Endodermal cell (in vitro differentiated cells): ENCODE measurements around the gene PFKFB2. TPM values are rescaled to one million over a fixed set of nuclear protein-coding genes. Genes with fewer than 3 reads are reported as not detected.

Source experiments
- DNase-seq: peaks from one replicate; pipeline ENCODE4 v3.0.0-alpha.2; 2017
- H3K27ac ChIP-seq: 2 replicates; pipeline ENCODE4 v1.5.1; 2013; ENCODE audit warnings: mild to moderate bottlenecking, low read depth, low read length, moderate library complexity
- H3K27me3 ChIP-seq: 2 replicates; pipeline ENCODE4 v1.6.1; 2013; ENCODE audit warnings: mild to moderate bottlenecking, low read length, moderate library complexity; ENCODE audit not compliant: insufficient read depth, control insufficient read depth, poor library complexity, severe bottlenecking
- H3K36me3 ChIP-seq: 2 replicates; pipeline ENCODE4 v1.7.0; 2013; ENCODE audit warnings: mild to moderate bottlenecking, low read length, moderate library complexity; ENCODE audit not compliant: control insufficient read depth, insufficient read depth
- H3K4me1 ChIP-seq: one replicate; pipeline ENCODE4 v1.7.0; 2013; ENCODE audit warnings: low read length; ENCODE audit not compliant: control insufficient read depth, insufficient read depth
- H3K4me3 ChIP-seq: 2 replicates; pipeline ENCODE4 v1.5.1; 2013; ENCODE audit warnings: mild to moderate bottlenecking, low read length, moderate library complexity
- H3K9ac ChIP-seq: 2 replicates; pipeline ENCODE4 v1.6.1; 2013; ENCODE audit warnings: mild to moderate bottlenecking, low read length, moderate library complexity; ENCODE audit not compliant: poor library complexity, severe bottlenecking; ENCODE audit errors: extremely low read depth
- H3K9me3 ChIP-seq: 2 replicates; pipeline ENCODE4 v1.6.1; 2013; ENCODE audit warnings: mild to moderate bottlenecking, low read length, moderate library complexity; ENCODE audit not compliant: control insufficient read depth
- H3K27ac Mint-ChIP-seq: 2 replicates; pipeline ENCODE4 v1.8.0; 2020; ENCODE audit warnings: mixed read lengths
- H3K27me3 Mint-ChIP-seq: 2 replicates; pipeline ENCODE4 v1.8.0; 2021; ENCODE audit warnings: mild to moderate bottlenecking, mixed read lengths; ENCODE audit not compliant: insufficient read depth
- H3K36me3 Mint-ChIP-seq: 2 replicates; pipeline ENCODE4 v1.8.0; 2020; ENCODE audit warnings: low read depth, mixed read lengths
- H3K4me1 Mint-ChIP-seq: 2 replicates; pipeline ENCODE4 v1.8.0; 2020; ENCODE audit warnings: mixed read lengths
- H3K4me3 Mint-ChIP-seq: 2 replicates; pipeline ENCODE4 v1.8.0; 2020; ENCODE audit warnings: mild to moderate bottlenecking, moderate library complexity, mixed read lengths
- H3K9me3 Mint-ChIP-seq: 2 replicates; pipeline ENCODE4 v1.8.0; 2020; ENCODE audit warnings: mild to moderate bottlenecking, mixed read lengths
- WGBS, 2 experiments: methylation state at CpG; one replicate each; pipeline versions ENCODE4 v1.1.5 to v1.1.7; 2013; ENCODE audit warnings: missing lambda C conversion rate in 2 of 2, mixed read lengths in 1 of 2; ENCODE audit not compliant: insufficient coverage in 1 of 2, insufficient read length in 1 of 2; 5-methylcytosine and 5-hydroxymethylcytosine counted together
- total RNA-seq, 2 donors: library from RNA; stranded (reverse); fragmentation: NEBNext Ultra II Directional in 1 of 2; extraction: Animal tissue kit (Norgen Biotek cat#: 25700) in 1 of 2; gene quantifications; 2 replicates in 1 of 2; 3 replicates in 1 of 2; pipeline ENCODE4 v1.2.1, GENCODE V29; 2021
- TF ChIP-seq, protein P1 (sequence below): fragments of 200-600 bp; sonication (generic); conservative IDR thresholded peaks from 2 replicates; pipeline ENCODE4 v1.5.0; 2021; ENCODE audit warnings: antibody characterized with exemption, mild to moderate bottlenecking

The PFKFB2 gene
- total RNA-seq, 2 donors from 2014 or later: 11.2 to 13.4 TPM

DNA sequence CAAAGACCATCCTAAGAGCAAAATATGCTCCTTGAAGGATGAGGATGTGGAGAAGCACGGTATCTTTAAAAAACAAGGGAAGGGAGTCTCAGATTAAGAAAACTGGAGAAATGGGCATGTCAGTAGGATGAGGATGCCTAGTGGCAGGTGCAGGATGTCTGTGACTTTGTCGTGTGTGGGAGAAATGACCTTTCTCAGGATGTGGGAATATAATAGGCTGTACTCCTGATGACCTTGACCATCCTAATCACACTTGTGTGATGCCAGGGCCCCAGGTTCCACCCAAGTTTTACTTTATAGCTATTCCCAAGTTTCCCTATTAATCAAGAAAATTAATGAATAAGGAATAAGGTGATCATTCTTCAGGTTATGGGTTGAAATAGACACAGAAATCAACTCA lies 33.4 kb upstream of the PFKFB2 start:
- no peaks in the 10 kb centered on the region for H3K36me3 ChIP-seq
- H3K9ac ChIP-seq: no peak overlapping the region
- H3K9me3 ChIP-seq: no peaks in the 10 kb centered on the region
- TF ChIP-seq, protein P1, sequence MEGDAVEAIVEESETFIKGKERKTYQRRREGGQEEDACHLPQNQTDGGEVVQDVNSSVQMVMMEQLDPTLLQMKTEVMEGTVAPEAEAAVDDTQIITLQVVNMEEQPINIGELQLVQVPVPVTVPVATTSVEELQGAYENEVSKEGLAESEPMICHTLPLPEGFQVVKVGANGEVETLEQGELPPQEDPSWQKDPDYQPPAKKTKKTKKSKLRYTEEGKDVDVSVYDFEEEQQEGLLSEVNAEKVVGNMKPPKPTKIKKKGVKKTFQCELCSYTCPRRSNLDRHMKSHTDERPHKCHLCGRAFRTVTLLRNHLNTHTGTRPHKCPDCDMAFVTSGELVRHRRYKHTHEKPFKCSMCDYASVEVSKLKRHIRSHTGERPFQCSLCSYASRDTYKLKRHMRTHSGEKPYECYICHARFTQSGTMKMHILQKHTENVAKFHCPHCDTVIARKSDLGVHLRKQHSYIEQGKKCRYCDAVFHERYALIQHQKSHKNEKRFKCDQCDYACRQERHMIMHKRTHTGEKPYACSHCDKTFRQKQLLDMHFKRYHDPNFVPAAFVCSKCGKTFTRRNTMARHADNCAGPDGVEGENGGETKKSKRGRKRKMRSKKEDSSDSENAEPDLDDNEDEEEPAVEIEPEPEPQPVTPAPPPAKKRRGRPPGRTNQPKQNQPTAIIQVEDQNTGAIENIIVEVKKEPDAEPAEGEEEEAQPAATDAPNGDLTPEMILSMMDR: no peak
- Mint-ChIP-seq H3K4me1 (peaks cover 4% of the 10 kb centered on the region), H3K4me3 (no peak overlapping the region), H3K27ac (no peak overlapping the region), H3K9me3 (no peaks in the 10 kb centered on the region), H3K36me3 (no peaks in the 10 kb centered on the region), H3K27me3 (peaks cover 24% of the 10 kb centered on the region)
- WGBS, 2 experiments: 98 to 100% methylated on average over 1 to 2 of the region's 2 CpGs
- H3K27me3 ChIP-seq: peaks cover 29% of the 10 kb centered on the region
- DNase-seq: no peak
- H3K4me1 ChIP-seq: no peaks in the 10 kb centered on the region
- no peak overlapping the region for H3K27ac ChIP-seq
- H3K4me3 ChIP-seq: no peak overlapping the region

DNA sequence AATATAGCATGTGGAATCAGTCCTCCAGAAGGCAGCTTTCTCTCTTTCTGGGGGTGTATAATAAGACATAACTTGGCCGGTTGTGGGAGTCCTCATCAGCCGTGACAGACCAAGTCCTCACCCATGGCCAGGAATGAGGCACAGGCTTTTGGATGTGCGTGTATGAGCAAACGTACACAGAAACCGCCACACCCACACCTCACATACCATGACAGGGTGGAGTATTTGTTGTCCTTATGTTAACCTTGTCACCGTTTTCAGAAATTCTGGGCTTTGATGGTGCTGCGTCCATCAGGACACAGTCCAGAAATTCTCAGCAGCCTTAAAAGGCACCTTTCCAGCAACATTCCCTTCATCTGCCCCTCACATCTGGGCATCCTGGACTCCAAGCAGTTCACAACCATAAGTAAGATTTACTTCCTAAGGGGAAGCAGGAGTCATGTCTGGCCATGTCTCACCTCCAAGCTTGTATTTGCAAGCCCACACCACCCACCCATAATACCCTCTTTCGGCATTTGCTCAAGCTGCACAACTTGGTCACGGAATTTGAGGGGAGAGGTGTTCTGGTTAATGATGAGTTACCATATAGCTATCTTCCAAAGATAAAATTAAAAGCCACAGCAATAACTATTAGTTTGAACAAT lies 32.9 kb upstream of the PFKFB2 start:
- H3K27me3 Mint-ChIP-seq: peaks cover 19% of the 10 kb centered on the region
- H3K4me1 Mint-ChIP-seq: peaks cover 8% of the 10 kb centered on the region
- H3K9me3 Mint-ChIP-seq: no peaks in the 10 kb centered on the region
- TF ChIP-seq, protein P1: no peak
- H3K36me3 Mint-ChIP-seq: no peaks in the 10 kb centered on the region
- Histone ChIP-seq H3K27ac (no peak overlapping the region), H3K9ac (no peak overlapping the region), H3K9me3 (no peaks in the 10 kb centered on the region), H3K27me3 (peaks cover 29% of the 10 kb centered on the region), H3K4me3 (no peak overlapping the region), H3K4me1 (peaks cover 2% of the 10 kb centered on the region), H3K36me3 (no peaks in the 10 kb centered on the region)
- no peak overlapping the region for H3K4me3 Mint-ChIP-seq
- no peak overlapping the region for H3K27ac Mint-ChIP-seq
- DNase-seq: no peak
- 95 to 100% methylated on average over 3 to 7 of the region's 9 CpGs for WGBS, 2 experiments

DNA sequence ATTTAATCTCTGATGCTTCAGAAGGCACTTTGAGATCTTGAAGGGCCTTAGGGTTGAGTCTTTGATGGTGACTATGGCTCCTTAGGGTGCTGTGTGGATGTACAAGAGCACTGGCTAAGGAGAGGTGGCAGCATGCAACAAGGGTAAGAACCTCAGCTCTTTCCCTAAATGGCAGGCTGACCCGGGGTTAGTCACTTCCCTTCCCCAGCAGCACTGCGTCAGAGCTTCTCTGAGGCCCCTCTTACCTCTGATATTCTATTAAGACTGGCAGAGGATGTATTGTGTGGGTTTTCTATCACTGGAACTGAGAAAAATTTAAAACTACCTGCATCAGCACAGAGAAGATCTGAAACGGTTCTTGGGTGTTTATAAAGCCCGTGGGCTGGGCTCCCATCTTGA lies 32.4 kb upstream of the PFKFB2 start:
- no peak for DNase-seq
- Mint-ChIP-seq H3K4me3 (no peak overlapping the region), H3K27me3 (peaks cover 16% of the 10 kb centered on the region), H3K36me3 (no peaks in the 10 kb centered on the region), H3K4me1 (peaks cover 14% of the 10 kb centered on the region), H3K27ac (no peak overlapping the region), H3K9me3 (no peaks in the 10 kb centered on the region)
- 82 to 95% methylated on average over 2 to 4 of the region's 4 CpGs for WGBS, 2 experiments
- no peak overlapping the region for H3K4me3 ChIP-seq
- peaks cover 25% of the 10 kb centered on the region for H3K27me3 ChIP-seq
- TF ChIP-seq, protein P1: no peak
- H3K27ac ChIP-seq: no peak overlapping the region
- H3K36me3 ChIP-seq: no peaks in the 10 kb centered on the region
- H3K9me3 ChIP-seq: no peaks in the 10 kb centered on the region
- H3K4me1 ChIP-seq: peaks cover 7% of the 10 kb centered on the region
- H3K9ac ChIP-seq: no peak overlapping the region
